GM21367 (cell line): ENCODE measurements around the gene TMX4.
A peak's percentile ranks its signal among the peaks of the same experiment; 100 is the strongest.
"Not testable (repeated sequence)": the region's sequence is repeated elsewhere in the genome, so short reads cannot be mapped to it uniquely, and the experiment has no call there.

Experiments
- ATAC-seq: cut with Tn5 transposase; IDR thresholded peaks from one replicate; pipeline ENCODE4 v1.9.1; 2021; ENCODE audit not compliant: unreplicated experiment

The TMX4 gene

DNA sequence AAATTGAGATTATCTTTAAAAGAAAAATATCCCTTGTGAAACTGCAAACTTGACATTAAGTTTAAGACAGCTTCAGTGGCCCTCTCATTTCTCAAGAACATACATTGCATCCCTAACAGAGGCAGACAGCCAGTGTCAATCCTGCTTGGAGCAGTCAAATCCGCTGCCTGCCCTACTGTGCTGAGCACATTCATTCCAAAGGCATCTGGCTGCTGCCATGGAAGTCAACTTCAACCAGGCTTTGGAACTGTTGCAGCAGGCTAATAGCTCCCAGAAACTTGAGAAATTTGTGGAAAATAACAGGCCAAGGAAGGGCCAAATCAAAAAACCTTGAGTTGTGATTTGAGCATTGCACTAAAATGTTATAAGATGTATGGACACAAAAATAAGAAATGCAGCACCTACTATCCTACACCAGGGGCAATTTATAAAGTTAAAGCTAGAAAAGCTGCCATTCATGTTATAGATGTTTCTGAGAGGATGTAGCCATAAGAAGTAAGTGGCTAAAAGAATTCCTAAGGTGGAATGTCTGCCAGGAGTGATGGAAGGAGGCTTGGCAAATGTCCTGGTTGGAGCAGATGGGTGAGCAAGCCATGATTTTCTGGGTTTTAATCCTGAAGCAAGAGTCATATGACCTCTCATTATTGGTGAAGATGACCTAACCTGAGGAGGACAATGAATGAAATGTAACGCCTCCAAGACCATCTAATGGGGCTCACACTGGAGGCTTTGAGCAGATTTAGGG lies 47.9 kb downstream of the TMX4 start:
- no peak for ATAC-seq

DNA sequence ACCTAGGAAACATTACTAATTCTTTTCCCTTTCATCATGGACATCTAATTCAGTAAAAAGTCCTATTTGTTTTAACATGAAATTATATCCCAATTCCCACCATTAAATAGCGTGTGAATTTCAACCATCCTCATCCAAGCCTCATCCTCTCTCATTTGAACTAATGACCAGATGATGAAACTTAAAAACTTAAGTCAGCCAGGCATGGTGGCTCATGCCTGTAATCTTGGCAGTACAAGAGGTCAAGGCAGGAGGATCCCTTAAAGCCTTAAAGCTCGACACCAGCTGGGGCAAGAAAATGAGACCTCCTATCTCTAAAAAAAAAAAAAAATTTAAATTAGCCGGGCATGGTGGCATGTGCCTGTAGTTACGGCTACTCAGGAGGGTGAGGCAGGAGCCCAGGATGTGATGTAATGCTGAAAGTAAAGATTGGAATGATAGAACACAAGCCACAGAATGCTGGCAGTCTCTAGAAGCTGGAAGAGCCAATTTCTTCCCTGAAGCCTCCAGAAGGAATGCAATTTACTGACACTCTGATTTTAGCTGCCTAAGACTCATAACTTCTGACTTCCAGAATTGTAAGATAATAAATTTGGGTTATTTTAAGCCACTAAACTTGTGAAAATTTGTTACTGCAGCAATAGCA lies 52.2 kb downstream of the TMX4 start:
- ATAC-seq: no peak

DNA sequence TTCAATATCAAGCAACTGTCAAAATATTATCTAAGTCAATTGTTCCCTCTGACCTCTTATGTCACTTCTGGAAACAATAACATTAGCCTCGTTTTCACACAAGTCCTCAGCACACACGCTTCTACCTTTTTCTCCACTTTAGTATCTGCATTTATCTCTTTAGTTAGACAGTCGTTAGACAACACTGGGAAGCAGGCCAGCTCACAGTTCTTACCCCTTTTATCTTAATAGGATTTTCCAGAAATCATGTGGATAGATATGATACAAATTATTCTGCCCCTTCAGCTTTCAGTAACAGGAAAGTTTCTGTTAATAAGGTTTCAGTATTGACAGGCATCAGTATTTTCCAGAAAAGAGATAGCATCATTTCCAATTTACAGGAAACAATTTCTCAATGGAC lies 53.4 kb downstream of the TMX4 start:
- ATAC-seq: no peak

DNA sequence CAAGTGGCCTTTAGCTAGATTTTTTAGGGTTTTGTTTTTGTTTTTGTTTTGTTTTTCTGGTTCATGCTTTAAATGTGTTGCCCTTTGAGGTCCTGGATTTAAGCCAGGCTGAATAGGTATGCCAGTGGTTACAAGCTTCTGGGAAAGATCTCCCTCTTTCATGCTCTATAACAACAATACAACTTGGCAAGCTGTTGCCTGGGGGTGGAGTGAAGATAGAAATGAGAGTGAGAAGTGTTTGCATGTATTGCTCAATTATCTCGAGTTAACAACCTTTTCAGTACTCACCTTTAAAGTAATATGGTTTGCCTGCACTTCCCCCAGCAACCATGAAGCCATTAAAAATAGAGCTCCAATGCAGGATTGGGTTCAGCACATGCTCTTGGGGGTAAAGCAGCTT lies 60.1 kb downstream of the TMX4 start:
- ATAC-seq: no peak

DNA sequence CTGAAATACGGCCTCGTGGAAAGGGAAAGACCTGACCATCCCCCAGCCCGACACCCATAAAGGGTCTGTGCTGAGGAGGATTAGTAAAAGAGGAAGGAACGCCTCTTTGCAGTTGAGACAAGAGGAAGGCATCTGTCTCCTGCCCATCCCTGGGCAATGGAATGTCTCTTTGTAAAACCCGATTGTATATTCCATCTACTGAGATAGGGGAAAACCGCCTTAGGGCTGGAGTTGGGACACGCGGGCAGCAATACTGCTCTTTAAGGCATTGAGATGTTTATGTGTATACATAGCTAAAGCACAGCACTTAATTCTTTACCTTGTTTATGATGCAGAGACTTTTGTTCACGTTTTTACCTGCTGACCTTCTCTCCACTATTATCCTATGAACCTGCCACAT lies 63.0 kb downstream of the TMX4 start:
- ATAC-seq: not testable (repeated sequence)

DNA sequence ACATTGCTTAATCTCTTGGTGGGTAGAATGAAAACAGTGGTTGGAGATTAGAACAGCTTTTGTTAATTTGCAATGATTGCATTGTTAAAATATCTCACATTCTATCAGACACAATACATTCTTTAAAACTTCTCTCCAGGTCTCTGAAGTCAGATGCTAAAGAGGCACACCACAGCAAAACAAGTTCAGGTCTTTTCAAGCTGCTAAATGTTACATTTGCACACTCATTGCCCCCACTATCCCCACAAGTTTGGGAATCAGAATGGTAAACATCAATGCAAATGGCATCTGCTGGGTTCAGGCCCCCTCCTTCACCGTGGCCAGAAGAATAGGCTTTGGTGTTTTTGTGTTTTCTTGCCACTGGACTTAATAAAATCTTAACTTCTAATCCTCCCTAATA lies 69.2 kb downstream of the TMX4 start:
- no peak for ATAC-seq

DNA sequence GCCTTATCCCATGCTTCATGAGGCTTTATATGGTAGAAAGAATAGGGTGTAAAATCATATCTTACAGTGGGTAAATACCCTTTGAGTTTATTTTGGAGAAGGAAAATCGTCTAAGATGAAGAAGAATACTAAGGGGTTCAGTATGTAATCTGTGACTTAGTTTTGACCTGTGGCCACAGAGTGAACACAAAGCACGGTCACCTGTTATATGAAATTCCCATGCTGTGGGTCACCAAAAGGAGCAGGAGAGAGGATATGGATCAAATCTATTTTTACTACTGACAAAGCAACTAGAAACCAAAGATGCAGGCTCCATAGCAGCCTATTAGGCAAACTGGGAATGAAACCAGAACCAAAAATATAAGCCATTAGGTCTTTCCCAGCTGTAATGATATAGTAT lies 75.7 kb downstream of the TMX4 start:
- no peak for ATAC-seq

DNA sequence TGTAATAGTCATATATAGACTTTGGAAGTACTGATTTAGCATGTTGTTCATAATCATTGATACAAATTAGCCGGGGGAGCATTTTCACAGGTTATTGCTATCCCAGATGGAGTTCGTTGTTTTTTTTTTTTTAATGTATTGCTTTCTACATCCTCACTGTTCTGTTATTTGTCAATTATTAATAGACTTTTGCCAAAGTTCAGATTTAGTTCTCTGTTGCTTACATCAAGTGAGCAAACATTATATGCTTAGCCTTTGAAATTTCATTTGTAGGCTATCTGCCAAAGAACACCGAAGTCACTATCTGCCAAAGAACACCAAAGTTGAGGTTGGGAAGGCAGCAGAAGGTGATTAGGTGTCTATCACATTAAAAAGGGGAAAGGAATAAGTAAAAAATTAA lies 79.2 kb downstream of the TMX4 start, which contains the start of gene HAO1:
TSS of gene HAO1 (minus strand) at position 118 of the 400 bp plus-strand sequence. CDS start at position 82, 36 bp downstream.
- no peak for ATAC-seq

DNA sequence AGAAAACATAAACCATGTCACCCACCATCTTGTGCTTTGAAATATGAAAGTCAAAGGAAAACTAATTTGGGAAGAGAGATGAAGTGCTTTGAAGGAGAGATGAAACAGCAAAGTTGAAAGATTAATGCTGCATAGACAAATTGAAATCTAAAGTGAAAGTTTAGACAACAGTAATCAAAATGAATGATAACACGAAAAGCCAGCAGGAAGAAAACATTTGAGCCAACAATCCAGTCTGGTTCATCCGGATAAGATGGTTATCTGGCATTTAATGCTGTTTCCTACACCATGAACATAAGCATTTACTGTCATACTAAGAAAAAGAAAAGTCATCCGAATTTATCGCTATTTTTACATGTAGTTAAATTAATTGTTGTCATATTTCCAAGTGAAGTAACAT lies 79.9 kb downstream of the TMX4 start:
- ATAC-seq: no peak

DNA sequence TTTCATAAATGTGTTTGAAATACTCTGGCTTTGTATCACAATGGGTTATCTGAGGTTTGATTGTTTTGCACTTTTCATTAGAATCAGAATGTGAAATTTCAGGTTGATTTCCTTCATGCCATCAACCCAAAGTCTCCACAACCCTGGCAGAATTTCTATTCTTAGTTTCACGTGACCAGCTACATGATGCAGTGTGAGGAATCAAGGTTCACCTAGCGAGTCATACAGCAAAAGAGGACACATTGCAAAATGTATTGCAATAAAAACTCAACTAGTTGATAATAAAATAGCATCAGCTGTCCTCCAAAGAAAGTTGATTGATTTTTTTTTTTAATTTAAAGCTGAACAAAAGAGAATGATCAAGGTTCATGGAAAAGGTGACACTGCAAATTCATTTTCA lies 81.5 kb downstream of the TMX4 start:
- no peak for ATAC-seq

DNA sequence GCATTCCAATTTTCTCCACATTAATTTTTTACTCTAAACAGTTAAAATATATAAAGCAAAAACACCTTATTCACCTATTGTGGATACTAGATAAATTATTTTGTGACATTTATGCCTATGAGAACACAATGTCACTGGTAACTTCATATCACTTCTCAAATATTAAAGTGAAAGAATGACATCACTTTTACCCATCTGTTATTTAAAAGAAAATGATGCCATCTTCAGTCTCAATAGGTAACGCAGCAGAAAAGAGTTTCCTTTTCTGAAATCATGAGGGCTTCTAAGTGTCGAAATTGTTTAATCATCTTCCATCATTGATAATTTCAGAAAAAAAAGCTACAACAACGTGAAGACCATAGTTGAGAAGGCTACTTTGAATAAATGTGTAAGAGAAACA lies 82.2 kb downstream of the TMX4 start:
- no peak for ATAC-seq

DNA sequence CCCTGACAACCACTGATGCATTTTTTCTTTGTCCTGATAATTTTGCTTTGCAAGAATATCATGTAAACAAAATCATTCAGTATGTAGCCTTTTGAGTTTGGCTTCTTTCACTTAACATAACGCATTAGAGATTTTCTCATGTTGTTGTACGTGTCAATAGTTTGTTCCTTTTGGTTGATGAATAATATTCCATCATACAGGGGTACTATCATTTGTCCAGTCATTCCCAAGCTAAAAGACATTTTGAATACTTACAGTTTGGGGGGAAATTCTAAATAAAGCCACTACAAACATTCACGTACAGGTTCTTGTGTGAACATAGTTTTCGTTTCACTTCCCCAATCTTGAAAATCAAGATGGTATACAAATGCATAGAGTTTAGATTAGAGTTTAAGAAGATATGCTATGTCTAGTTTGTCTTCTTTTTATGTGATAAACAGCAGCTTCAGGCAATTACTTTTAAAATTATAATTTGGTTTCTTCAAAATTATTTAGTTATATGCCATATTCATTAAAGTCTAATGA lies 84.5 kb downstream of the TMX4 start:
- peak; percentile 86 for ATAC-seq

DNA sequence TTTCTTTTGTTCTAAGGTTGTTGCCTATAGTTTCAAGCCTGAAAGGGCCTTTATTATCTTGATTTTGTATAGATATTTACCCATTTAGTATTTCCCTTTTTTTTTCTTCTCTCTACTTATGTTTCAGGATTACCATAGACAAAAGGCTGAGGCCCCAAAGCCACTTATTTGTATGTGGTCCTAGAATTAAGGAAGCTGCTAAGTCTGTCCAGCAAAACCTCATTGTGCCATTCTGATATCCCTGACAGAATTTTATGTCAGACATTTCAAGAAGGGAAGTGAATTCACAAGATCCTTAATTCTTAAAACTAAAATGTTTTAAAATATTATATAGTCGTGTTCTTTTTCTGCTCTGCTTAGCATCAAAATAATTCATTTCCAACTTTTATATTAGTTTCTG lies 86.2 kb downstream of the TMX4 start:
- ATAC-seq: no peak

DNA sequence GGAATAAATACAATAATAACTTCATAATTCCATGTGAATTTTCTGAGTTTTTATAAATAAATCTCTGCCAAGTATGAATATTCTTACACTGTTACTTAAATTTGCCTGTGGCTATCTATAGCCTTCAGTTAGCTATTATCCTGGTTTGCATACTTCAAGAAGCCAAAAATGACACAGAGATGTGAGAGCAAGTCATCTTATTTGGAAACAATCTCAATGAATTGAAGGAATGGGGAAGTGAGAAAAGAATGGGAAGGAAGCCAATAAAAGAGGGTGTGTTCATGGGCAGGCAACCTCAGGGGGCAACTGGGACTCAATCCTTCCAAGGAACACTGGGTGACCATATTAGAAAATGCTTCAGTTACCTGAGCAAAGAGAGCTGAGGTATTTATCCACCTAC lies 89.2 kb downstream of the TMX4 start:
- no peak for ATAC-seq
